ENCODE measurements around the gene KCNK13.

Gene KCNK13

DNA sequence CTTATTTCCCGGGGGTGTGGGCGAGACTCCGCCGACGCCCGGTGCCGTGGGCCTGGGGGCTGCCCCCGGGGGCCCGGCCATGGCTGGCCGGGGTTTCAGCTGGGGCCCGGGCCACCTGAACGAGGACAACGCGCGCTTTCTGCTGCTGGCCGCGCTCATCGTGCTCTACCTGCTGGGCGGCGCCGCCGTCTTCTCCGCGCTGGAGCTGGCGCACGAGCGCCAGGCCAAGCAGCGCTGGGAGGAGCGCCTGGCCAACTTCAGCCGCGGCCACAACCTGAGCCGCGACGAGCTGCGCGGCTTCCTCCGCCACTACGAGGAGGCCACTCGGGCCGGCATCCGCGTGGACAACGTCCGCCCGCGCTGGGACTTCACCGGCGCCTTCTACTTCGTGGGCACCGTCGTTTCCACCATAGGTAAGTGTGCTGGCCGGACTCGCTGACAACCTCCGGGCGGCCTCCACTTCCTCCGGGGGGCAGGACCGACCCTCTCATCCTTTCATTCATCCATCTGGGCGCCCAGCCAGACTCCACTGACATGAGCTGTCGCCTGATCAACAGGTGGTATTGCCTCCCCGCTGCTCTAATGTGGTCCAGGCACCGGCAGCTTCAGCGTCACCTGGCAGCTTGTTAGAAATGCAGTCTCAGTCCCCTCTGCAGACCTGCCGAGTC is 467 bp downstream of the KCNK13 start:
- ATAC-seq = peak; percentile 6; the same call in 1 of the 3 replicates

DNA sequence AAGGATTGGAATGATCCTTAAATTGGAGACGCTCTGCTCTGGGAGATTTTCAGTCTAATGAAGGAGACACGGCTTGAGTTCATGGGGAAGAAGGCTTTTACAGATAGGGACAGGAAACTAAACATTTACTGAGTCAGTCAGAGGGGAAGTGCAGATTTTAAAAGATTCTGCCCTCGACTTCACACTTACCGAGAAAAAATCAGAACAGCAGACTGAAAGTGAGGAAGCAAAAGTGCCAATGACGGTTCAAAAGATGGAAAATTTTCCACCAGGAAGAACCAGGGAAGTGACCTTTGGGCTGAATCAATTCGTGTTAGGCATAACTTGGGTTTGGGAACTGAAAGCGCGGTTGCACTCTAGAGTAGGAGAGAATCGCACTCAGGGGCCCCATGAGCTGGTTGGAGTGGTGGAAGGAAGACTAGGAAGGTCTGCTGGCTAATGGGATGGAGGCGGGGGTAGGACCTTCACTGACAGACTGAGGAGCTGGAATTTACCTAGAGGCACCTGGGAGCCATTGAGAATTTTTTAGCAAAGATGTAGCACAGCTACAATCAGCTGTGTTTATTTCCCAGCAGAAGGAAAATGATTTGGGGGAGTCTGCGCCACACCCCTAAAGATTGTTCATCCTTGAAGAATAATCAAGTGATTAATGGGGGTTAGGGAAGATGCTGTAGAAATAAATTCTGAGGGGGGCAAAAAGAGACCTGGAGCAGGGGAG is 1.2 kb downstream of the KCNK13 start:
- TF ChIP-seq, protein P1, sequence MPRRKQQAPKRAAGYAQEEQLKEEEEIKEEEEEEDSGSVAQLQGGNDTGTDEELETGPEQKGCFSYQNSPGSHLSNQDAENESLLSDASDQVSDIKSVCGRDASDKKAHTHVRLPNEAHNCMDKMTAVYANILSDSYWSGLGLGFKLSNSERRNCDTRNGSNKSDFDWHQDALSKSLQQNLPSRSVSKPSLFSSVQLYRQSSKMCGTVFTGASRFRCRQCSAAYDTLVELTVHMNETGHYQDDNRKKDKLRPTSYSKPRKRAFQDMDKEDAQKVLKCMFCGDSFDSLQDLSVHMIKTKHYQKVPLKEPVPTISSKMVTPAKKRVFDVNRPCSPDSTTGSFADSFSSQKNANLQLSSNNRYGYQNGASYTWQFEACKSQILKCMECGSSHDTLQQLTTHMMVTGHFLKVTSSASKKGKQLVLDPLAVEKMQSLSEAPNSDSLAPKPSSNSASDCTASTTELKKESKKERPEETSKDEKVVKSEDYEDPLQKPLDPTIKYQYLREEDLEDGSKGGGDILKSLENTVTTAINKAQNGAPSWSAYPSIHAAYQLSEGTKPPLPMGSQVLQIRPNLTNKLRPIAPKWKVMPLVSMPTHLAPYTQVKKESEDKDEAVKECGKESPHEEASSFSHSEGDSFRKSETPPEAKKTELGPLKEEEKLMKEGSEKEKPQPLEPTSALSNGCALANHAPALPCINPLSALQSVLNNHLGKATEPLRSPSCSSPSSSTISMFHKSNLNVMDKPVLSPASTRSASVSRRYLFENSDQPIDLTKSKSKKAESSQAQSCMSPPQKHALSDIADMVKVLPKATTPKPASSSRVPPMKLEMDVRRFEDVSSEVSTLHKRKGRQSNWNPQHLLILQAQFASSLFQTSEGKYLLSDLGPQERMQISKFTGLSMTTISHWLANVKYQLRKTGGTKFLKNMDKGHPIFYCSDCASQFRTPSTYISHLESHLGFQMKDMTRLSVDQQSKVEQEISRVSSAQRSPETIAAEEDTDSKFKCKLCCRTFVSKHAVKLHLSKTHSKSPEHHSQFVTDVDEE (CRISPR knock-in tag; IDR thresholded peaks at IDR 0.05) = no peak
- TF ChIP-seq ZC3H10 (CRISPR knock-in tag; IDR thresholded peaks at IDR 0.05) (no peak), TOX (CRISPR knock-in tag; IDR thresholded peaks at IDR 0.05; ENCODE audit: borderline replicate concordance) (no peak), ARNTL (CRISPR knock-in tag; IDR thresholded peaks at IDR 0.05; ENCODE audit: borderline replicate concordance, low read depth) (no peak), CSDC2 (CRISPR knock-in tag; IDR thresholded peaks at IDR 0.05) (no peak), OSR1 (CRISPR knock-in tag; IDR thresholded peaks at IDR 0.05) (no peak), RARB (CRISPR knock-in tag; IDR thresholded peaks at IDR 0.05) (no peak), GLIS3 (CRISPR knock-in tag; IDR thresholded peaks at IDR 0.05) (no peak), ZNF8 (CRISPR knock-in tag; IDR thresholded peaks at IDR 0.05) (no peak), PPARA (CRISPR knock-in tag; IDR thresholded peaks at IDR 0.05; ENCODE audit: borderline replicate concordance) (no peak), TCF4 (CRISPR knock-in tag; IDR thresholded peaks at IDR 0.05; ENCODE audit: borderline replicate concordance) (no peak), ESRRG (CRISPR knock-in tag; IDR thresholded peaks at IDR 0.05) (no peak), ZNF70 (CRISPR knock-in tag; IDR thresholded peaks at IDR 0.05) (no peak)
- TF ChIP-seq, protein P2, sequence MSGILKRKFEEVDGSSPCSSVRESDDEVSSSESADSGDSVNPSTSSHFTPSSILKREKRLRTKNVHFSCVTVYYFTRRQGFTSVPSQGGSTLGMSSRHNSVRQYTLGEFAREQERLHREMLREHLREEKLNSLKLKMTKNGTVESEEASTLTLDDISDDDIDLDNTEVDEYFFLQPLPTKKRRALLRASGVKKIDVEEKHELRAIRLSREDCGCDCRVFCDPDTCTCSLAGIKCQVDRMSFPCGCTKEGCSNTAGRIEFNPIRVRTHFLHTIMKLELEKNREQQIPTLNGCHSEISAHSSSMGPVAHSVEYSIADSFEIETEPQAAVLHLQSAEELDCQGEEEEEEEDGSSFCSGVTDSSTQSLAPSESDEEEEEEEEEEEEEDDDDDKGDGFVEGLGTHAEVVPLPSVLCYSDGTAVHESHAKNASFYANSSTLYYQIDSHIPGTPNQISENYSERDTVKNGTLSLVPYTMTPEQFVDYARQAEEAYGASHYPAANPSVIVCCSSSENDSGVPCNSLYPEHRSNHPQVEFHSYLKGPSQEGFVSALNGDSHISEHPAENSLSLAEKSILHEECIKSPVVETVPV (CRISPR knock-in tag; IDR thresholded peaks at IDR 0.05) = no peak
- TF ChIP-seq, protein P3, sequence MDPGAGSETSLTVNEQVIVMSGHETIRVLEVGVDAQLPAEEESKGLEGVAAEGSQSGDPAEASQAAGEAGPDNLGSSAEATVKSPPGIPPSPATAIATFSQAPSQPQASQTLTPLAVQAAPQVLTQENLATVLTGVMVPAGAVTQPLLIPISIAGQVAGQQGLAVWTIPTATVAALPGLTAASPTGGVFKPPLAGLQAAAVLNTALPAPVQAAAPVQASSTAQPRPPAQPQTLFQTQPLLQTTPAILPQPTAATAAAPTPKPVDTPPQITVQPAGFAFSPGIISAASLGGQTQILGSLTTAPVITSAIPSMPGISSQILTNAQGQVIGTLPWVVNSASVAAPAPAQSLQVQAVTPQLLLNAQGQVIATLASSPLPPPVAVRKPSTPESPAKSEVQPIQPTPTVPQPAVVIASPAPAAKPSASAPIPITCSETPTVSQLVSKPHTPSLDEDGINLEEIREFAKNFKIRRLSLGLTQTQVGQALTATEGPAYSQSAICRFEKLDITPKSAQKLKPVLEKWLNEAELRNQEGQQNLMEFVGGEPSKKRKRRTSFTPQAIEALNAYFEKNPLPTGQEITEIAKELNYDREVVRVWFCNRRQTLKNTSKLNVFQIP (CRISPR knock-in tag; IDR thresholded peaks at IDR 0.05; ENCODE audit: borderline replicate concordance, low read depth) = no peak
- TF ChIP-seq, protein P4, sequence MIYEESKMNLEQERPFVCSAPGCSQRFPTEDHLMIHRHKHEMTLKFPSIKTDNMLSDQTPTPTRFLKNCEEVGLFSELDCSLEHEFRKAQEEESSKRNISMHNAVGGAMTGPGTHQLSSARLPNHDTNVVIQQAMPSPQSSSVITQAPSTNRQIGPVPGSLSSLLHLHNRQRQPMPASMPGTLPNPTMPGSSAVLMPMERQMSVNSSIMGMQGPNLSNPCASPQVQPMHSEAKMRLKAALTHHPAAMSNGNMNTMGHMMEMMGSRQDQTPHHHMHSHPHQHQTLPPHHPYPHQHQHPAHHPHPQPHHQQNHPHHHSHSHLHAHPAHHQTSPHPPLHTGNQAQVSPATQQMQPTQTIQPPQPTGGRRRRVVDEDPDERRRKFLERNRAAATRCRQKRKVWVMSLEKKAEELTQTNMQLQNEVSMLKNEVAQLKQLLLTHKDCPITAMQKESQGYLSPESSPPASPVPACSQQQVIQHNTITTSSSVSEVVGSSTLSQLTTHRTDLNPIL (CRISPR knock-in tag; IDR thresholded peaks at IDR 0.05; ENCODE audit: low read depth) = no peak
- ATAC-seq = no peak

More for the DNA sequence above, 467 bp downstream of the KCNK13 start:
- TF ChIP-seq TOX (CRISPR knock-in tag; IDR thresholded peaks at IDR 0.05; ENCODE audit: borderline replicate concordance) = no peak
- no peak for TF ChIP-seq ZFP30 (CRISPR knock-in tag; IDR thresholded peaks at IDR 0.05)
- TF ChIP-seq, protein P5, sequence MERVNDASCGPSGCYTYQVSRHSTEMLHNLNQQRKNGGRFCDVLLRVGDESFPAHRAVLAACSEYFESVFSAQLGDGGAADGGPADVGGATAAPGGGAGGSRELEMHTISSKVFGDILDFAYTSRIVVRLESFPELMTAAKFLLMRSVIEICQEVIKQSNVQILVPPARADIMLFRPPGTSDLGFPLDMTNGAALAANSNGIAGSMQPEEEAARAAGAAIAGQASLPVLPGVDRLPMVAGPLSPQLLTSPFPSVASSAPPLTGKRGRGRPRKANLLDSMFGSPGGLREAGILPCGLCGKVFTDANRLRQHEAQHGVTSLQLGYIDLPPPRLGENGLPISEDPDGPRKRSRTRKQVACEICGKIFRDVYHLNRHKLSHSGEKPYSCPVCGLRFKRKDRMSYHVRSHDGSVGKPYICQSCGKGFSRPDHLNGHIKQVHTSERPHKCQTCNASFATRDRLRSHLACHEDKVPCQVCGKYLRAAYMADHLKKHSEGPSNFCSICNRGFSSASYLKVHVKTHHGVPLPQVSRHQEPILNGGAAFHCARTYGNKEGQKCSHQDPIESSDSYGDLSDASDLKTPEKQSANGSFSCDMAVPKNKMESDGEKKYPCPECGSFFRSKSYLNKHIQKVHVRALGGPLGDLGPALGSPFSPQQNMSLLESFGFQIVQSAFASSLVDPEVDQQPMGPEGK (CRISPR knock-in tag; IDR thresholded peaks at IDR 0.05; ENCODE audit: borderline replicate concordance) = no peak
- TF ChIP-seq SNAI2 (CRISPR knock-in tag; IDR thresholded peaks at IDR 0.05) = no peak
- TF ChIP-seq ZNF8 (CRISPR knock-in tag; IDR thresholded peaks at IDR 0.05) = no peak

DNA sequence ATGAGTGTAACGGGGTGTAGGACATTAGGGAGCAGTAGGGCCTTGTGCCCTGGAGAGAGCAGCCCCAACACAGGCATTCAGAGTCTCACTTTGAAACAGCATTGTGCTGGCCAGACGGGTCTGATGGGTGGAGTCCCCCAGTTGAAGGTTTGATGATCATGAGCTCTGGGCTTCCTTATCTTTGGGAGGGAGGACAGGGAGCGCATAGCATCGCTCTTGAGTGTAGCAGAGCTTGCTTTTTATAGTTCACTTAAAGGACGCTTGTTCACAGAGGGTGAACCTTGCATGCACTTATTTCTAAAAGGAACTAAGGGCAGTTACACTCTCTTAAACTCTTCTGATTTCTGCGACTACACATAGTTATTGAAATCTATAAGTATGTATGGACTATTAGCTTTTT is 10.6 kb downstream of the KCNK13 start:
- ATAC-seq = no peak
- TF ChIP-seq, protein P3 (CRISPR knock-in tag; IDR thresholded peaks at IDR 0.05; ENCODE audit: borderline replicate concordance, low read depth) = no peak
- TF ChIP-seq ZNF70 (CRISPR knock-in tag; IDR thresholded peaks at IDR 0.05) = no peak
- no peak for TF ChIP-seq ZFP30 (CRISPR knock-in tag; IDR thresholded peaks at IDR 0.05)
- no peak for TF ChIP-seq BACH2 (CRISPR knock-in tag; IDR thresholded peaks at IDR 0.05; ENCODE audit: borderline replicate concordance)
- TF ChIP-seq ZFP3 (CRISPR knock-in tag; IDR thresholded peaks at IDR 0.05) = no peak
- TF ChIP-seq, protein P5 (CRISPR knock-in tag; IDR thresholded peaks at IDR 0.05; ENCODE audit: borderline replicate concordance) = no peak
- no peak for TF ChIP-seq ZNF565 (CRISPR knock-in tag; conservative IDR thresholded peaks at IDR 0.05; ENCODE audit: low read depth)
- TF ChIP-seq, protein P4 (CRISPR knock-in tag; IDR thresholded peaks at IDR 0.05; ENCODE audit: low read depth) = no peak
- no peak for TF ChIP-seq OSR1 (CRISPR knock-in tag; IDR thresholded peaks at IDR 0.05)
